Breast epithelium (tissue), 4 donors: ENCODE results near the gene OR8D4. TPM values are rescaled to one million over a fixed set of nuclear protein-coding genes. Genes with fewer than 3 reads are reported as not detected.
"Not testable (repeated sequence)": the region's sequence is repeated elsewhere in the genome, so short reads cannot be mapped to it uniquely, and the experiment has no call there.

Experiments
- DNase-seq, 2 donors: peaks; one replicate each; pipeline ENCODE4 v3.0.0-alpha.2; 2019; ENCODE audit warnings: low spot score in 2 of 2
- H3K27ac ChIP-seq, 2 donors: fragments of 200-600 bp; sonication (generic) in 1 of 2; one replicate each; pipeline ENCODE4 v1.5.1; 2016 to 2019; ENCODE audit warnings: mild to moderate bottlenecking in 1 of 2
- H3K27me3 ChIP-seq, 2 donors: fragments of 200-600 bp; sonication (generic) in 1 of 2; one replicate each; pipeline versions ENCODE4 v1.5.1 to v1.6.0; 2017 to 2019; ENCODE audit warnings: control low read depth in 1 of 2, mild to moderate bottlenecking in 1 of 2
- H3K36me3 ChIP-seq: fragments of 200-600 bp; one replicate; pipeline ENCODE4 v1.5.1; 2019
- H3K4me1 ChIP-seq, 2 donors: fragments of 200-600 bp; sonication (generic); one replicate each; pipeline ENCODE4 v1.5.1; 2016 to 2019; ENCODE audit warnings: control low read depth in 1 of 2
- H3K4me3 ChIP-seq, 3 donors: fragments of 200-600 bp; sonication (generic); 1 replicate in 2 of 3; 2 replicates in 1 of 3; pipeline ENCODE4 v1.5.1; 2016 to 2019; ENCODE audit warnings: mild to moderate bottlenecking in 3 of 3, moderate library complexity in 2 of 3
- H3K9me3 ChIP-seq, 2 donors: fragments of 200-600 bp; sonication (generic) in 1 of 2; one replicate each; pipeline ENCODE4 v1.5.1; 2016 to 2019; ENCODE audit warnings: control low read depth in 1 of 2
- POLR2A ChIP-seq: fragments of 450-650 bp; IDR thresholded peaks from one replicate; pipeline ENCODE4 v1.6.1; 2016; ENCODE audit warnings: antibody characterized with exemption, mild to moderate bottlenecking, moderate library complexity
- POLR2AphosphoS5 ChIP-seq, 3 donors: sonication (generic); formaldehyde crosslinking; IDR thresholded peaks; one replicate each; pipeline ENCODE4 v1.6.1; 2017; ENCODE audit warnings: antibody characterized with exemption in 3 of 3
- intact Hi-C: fragments of 100-400 bp; cut with DNase I; formaldehyde crosslinking; loops from one replicate; pipeline ENCODE4 v1.15.1; 2023; ENCODE audit warnings: low total_unique reads
- total RNA-seq, 3 donors: library from RNA; depleted of rRNA; stranded (reverse); fragments of >200 nt; gene quantifications; one replicate each; pipeline ENCODE4 v1.1.0, GENCODE V29; 2016
- TF ChIP-seq, protein P1 (sequence below), 3 donors: fragments of 450-650 bp; IDR thresholded peaks; one replicate each; pipeline ENCODE4 v1.5.1; 2016 to 2017; ENCODE audit warnings: antibody characterized with exemption in 3 of 3, mild to moderate bottlenecking in 3 of 3, moderate library complexity in 3 of 3

Gene OR8D4
- not detected for total RNA-seq

DNA sequence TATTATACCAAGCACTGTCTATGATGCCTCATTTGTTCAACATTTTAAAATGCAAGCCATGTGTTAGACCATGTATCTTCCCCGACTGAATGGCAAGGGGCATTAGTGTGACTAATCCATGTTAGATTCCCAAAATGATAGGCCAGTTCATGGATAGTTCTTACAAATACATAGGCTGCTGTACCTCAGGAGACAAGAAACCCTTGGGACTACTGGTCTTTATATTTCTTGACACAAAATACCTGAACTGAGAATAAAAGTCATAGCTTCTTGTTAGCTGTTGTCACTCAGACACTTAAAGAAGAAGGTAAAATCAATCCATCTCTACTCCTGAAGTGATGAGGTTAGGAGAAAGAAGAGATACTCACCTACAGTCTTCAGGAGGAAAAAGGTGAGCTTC, at the start of gene OR8D4:
TSS of gene OR8D4 (plus strand) at position 301 of the 400 bp plus-strand sequence. CDS start 4,265 bp downstream, outside the sequence.
- H3K4me3 ChIP-seq = no peak within 1 kb of the TSS
- H3K36me3 ChIP-seq = no peaks in the 10 kb centered on the region
- DNase-seq = no peak
- intact Hi-C loops = no loop called here
- TF ChIP-seq, protein P1, sequence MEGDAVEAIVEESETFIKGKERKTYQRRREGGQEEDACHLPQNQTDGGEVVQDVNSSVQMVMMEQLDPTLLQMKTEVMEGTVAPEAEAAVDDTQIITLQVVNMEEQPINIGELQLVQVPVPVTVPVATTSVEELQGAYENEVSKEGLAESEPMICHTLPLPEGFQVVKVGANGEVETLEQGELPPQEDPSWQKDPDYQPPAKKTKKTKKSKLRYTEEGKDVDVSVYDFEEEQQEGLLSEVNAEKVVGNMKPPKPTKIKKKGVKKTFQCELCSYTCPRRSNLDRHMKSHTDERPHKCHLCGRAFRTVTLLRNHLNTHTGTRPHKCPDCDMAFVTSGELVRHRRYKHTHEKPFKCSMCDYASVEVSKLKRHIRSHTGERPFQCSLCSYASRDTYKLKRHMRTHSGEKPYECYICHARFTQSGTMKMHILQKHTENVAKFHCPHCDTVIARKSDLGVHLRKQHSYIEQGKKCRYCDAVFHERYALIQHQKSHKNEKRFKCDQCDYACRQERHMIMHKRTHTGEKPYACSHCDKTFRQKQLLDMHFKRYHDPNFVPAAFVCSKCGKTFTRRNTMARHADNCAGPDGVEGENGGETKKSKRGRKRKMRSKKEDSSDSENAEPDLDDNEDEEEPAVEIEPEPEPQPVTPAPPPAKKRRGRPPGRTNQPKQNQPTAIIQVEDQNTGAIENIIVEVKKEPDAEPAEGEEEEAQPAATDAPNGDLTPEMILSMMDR (IDR thresholded peaks at IDR 0.05) = no peak
- TF ChIP-seq POLR2A (no peak), POLR2AphosphoS5 (IDR thresholded peaks at IDR 0.05) (no peak)
- H3K27me3 ChIP-seq = no peaks in the 10 kb centered on the region
- H3K27ac ChIP-seq = no peak within 1 kb of the TSS
- H3K9me3 ChIP-seq = no peaks in the 10 kb centered on the region
- H3K4me1 ChIP-seq = no peaks in the 10 kb centered on the region

DNA sequence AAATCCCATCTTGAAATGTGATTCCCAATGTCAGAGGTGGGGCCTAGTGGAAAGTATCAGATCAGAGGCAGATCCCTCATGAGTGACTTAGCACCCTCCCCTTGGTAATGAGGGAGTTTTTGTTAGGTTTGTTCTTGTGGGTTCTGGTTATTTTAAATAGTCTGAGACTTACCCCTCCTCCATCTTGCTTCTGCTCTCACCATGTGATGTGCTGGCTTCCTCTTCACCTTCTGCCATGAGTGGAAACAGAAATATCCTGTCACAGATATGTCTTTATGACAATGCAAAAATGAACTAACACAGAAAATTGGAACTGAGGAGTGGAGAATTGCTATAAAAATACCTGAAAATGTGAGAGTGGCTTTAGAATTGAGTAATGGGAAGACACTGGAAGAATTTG, 49.6 kb upstream of the OR8D4 start:
- H3K27ac ChIP-seq = no peak overlapping the region
- no peaks in the 10 kb centered on the region for H3K27me3 ChIP-seq
- no peaks in the 10 kb centered on the region for H3K4me1 ChIP-seq
- no peak overlapping the region for H3K4me3 ChIP-seq
- TF ChIP-seq, protein P1 (IDR thresholded peaks at IDR 0.05) = no peak
- TF ChIP-seq POLR2AphosphoS5 (IDR thresholded peaks at IDR 0.05) (no peak), POLR2A (no peak)
- H3K36me3 ChIP-seq = no peaks in the 10 kb centered on the region
- H3K9me3 ChIP-seq = peaks cover 0 to 10% of the 10 kb centered on the region in 2 donors
- DNase-seq = no peak
- intact Hi-C loops = no loop called here

DNA sequence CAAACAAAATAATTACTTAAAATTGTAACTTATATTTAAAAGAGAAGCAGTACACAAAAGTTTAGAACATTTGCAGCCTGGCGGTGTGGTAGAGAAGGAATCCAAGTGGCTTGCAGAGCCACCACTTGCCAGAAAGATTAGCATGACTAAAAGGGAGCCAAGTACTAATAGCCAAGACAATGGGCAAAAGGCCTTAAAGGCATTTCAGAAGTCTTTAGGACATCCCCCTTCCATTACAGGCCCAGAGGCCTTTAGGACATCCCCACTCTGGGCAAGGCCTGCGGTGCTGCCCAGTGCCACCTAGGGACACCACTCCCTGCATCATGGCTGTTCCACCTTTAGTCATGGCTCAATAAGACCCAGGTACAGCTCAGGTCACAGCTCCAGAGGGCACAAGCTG, 48.9 kb upstream of the OR8D4 start:
- no peak for TF ChIP-seq POLR2AphosphoS5 (IDR thresholded peaks at IDR 0.05)
- TF ChIP-seq, protein P1 (IDR thresholded peaks at IDR 0.05) = no peak
- no peak for TF ChIP-seq POLR2A
- Histone ChIP-seq H3K9me3 (peaks cover 0 to 10% of the 10 kb centered on the region in 2 donors), H3K36me3 (no peaks in the 10 kb centered on the region), H3K27ac (no peak overlapping the region), H3K4me1 (no peaks in the 10 kb centered on the region), H3K27me3 (no peaks in the 10 kb centered on the region), H3K4me3 (no peak overlapping the region)
- no peak for DNase-seq
- intact Hi-C loops = no loop called here

DNA sequence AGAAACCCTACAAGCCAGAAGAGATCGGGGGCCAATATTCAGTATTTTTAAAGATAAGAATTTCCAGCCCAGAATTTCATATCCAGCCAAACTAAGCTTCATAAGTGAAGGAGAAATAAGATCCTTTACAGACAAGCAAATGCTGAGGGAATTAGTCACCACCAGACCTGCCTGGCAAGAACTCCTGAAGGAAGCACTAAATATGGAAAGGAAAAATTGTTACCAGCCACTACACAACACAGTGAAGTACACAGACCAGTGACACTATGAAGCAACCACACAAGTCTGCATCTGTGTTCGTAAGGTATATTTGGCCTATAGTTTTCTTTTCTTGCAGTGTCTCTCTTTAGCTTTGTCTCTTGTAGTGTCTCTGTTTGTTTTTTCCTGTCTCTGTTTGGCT, 45.5 kb upstream of the OR8D4 start:
- intact Hi-C loops = no loop called here
- TF ChIP-seq, protein P1 (IDR thresholded peaks at IDR 0.05) = no peak
- no peak for TF ChIP-seq POLR2A
- TF ChIP-seq POLR2AphosphoS5 (IDR thresholded peaks at IDR 0.05) = no peak
- H3K9me3 ChIP-seq = peaks cover 0 to 10% of the 10 kb centered on the region in 2 donors

DNA sequence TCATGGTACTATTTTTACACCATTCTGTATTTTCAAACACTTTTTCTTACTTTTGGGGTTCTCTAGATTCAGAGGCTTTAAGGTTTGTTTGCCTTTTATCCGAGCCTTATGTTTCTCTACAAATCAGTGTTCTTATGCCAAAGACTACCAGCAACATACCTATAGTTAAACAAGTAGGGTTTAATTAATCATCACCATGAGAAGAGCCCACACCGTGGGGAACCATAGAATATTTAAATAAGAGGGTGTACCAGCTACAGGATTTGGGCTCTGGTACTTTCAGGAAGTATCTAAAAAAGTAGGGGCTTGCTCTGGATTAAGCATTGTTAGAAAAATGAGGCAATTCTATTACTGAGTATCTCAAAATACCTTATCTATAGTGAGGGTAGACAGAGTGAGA, 42.2 kb upstream of the OR8D4 start:
- intact Hi-C loops = no loop called here
- DNase-seq = no peak
- TF ChIP-seq POLR2AphosphoS5 (IDR thresholded peaks at IDR 0.05) = no peak
- TF ChIP-seq, protein P1 (IDR thresholded peaks at IDR 0.05) = no peak
- no peak for TF ChIP-seq POLR2A
- Histone ChIP-seq H3K4me3 (no peak overlapping the region), H3K4me1 (no peaks in the 10 kb centered on the region), H3K27ac (no peak overlapping the region), H3K27me3 (no peaks in the 10 kb centered on the region), H3K36me3 (no peaks in the 10 kb centered on the region), H3K9me3 (peaks cover 0 to 10% of the 10 kb centered on the region in 2 donors)

More for the DNA sequence above, 45.5 kb upstream of the OR8D4 start:
- no peaks in the 10 kb centered on the region for H3K4me1 ChIP-seq
- H3K27me3 ChIP-seq = no peaks in the 10 kb centered on the region
- DNase-seq = no peak
- H3K36me3 ChIP-seq = no peaks in the 10 kb centered on the region
- no peak overlapping the region for H3K27ac ChIP-seq
- no peak overlapping the region for H3K4me3 ChIP-seq

DNA sequence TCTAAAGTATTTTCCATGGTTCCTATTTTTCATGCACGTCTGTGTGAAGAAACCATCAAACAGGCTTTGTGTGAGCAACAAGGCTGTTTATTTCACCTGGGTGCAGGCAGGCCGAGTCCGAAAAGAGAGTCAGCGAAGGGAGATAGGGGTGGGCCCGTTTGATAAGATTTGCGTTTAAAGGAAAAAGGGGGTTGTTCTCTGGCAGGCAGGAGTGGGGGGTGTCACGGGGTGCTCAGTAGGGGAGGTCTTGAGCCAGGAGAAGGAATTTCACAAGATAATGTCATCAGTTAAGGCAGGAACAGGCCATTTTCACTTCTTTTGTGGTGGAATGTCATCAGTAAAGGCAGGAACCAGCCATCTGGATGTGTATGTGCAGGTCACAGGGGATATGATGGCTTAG, 36.7 kb upstream of the OR8D4 start:
- H3K4me1 ChIP-seq, intact Hi-C loops, H3K27me3 ChIP-seq, H3K9me3 ChIP-seq, H3K4me3 ChIP-seq, H3K36me3 ChIP-seq, DNase-seq, H3K27ac ChIP-seq: not testable (repeated sequence)

DNA sequence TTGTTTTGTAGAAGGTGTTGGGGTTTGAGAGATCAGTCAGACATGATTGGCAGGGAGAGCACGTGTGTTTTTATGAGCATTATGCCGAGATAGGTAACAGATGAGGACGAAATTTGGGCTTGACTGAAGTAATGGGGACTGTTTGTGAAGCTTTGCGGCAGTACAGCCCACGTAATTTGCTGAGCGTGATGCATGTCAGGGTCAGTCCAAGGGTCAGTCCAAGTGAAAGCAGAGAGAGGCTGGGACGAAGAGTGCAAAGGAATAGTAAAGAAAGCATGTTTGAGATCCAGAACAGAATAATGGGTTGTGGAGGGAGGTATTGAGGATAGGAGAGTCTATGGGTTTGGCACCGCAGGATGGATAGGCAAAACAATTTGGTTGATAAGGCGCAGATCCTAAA, 34.2 kb upstream of the OR8D4 start:
- DNase-seq, H3K36me3 ChIP-seq, H3K4me3 ChIP-seq, intact Hi-C loops, H3K27ac ChIP-seq, H3K27me3 ChIP-seq, H3K4me1 ChIP-seq, H3K9me3 ChIP-seq: not testable (repeated sequence)
